Endothelial cell (in vitro differentiated cells): ENCODE results near the gene SLCO3A1. TPM values are rescaled to one million over a fixed set of nuclear protein-coding genes. Genes with fewer than 3 reads are reported as not detected.
A peak's percentile ranks its signal among the peaks of the same experiment; 100 is the strongest.

Experiments
- DNase-seq: peaks from one replicate; pipeline ENCODE4 v3.0.0; 2021; ENCODE audit warnings: low spot score
- H3K27ac Mint-ChIP-seq: one replicate; pipeline ENCODE4 v1.8.0; 2021; ENCODE audit warnings: mixed read lengths, inconsistent platforms; ENCODE audit not compliant: unreplicated experiment
- H3K27me3 Mint-ChIP-seq: one replicate; pipeline ENCODE4 v1.8.0; 2021; ENCODE audit warnings: mild to moderate bottlenecking, moderate library complexity, mixed read lengths, inconsistent platforms; ENCODE audit not compliant: unreplicated experiment
- H3K36me3 Mint-ChIP-seq: one replicate; pipeline ENCODE4 v1.8.0; 2021; ENCODE audit warnings: mild to moderate bottlenecking, low read depth, mixed read lengths, inconsistent platforms; ENCODE audit not compliant: unreplicated experiment
- H3K4me1 Mint-ChIP-seq: one replicate; pipeline ENCODE4 v1.8.0; 2021; ENCODE audit warnings: mild to moderate bottlenecking, mixed read lengths, inconsistent platforms; ENCODE audit not compliant: unreplicated experiment
- H3K4me3 Mint-ChIP-seq: one replicate; pipeline ENCODE4 v1.8.0; 2021; ENCODE audit warnings: mild to moderate bottlenecking, mixed read lengths, inconsistent platforms; ENCODE audit not compliant: unreplicated experiment
- H3K9me3 Mint-ChIP-seq: one replicate; pipeline ENCODE4 v1.8.0; 2021; ENCODE audit warnings: mixed read lengths, inconsistent platforms; ENCODE audit not compliant: unreplicated experiment
- CTCF ChIP-seq: fragments of 200-600 bp; sonication (generic); IDR thresholded peaks from one replicate; pipeline ENCODE4 v1.5.0; 2021; ENCODE audit warnings: antibody characterized with exemption; ENCODE audit not compliant: unreplicated experiment
- total RNA-seq: library from RNA; stranded (reverse); fragmentation: NEBNext Ultra II Directional; extraction: Animal tissue kit (Norgen Biotek cat#: 25700); gene quantifications from one replicate; pipeline ENCODE4 v1.2.1, GENCODE V29; 2021; ENCODE audit not compliant: unreplicated experiment

The SLCO3A1 gene
- total RNA-seq, 1 donor from 2014 or later = 30.9 TPM

DNA sequence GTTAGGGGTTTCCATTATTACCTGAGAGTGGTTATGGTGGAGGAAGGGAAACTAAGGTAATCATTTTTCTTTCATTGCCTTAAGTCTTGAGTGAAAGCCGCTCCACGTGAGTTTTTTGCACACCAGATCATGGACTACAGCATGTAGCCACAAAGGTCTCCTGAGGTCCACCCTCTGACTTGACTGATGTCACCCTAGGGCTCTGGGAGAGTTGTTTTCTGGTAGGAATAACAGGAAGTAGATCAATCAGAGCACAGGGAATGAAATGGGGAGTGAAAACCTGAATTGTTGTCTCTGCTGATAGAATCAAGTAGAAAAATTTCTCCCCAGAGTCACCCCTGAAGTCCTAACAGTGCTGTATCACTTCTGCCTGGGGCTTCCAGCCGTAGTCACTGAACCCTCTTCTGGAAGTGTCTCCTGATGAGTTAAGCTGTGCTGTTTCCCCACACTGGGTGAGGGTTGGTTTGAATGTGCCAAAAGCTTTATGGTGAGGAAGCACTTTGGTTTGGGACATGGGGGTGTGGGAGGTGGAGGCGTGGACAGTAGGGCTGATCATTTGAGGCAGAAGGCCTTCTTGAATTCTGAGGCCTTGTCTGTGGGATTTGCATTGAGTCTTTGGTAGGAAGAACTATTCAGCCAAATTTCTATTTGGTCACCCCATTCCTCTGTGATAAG lies 64.3 kb downstream of the SLCO3A1 start:
- H3K27ac Mint-ChIP-seq = no peak overlapping the region
- no peak overlapping the region for H3K4me3 Mint-ChIP-seq
- no peaks in the 10 kb centered on the region for H3K36me3 Mint-ChIP-seq
- no peaks in the 10 kb centered on the region for H3K27me3 Mint-ChIP-seq
- peaks cover 7% of the 10 kb centered on the region for H3K4me1 Mint-ChIP-seq
- no peaks in the 10 kb centered on the region for H3K9me3 Mint-ChIP-seq
- no peak for DNase-seq
- no peak for TF ChIP-seq CTCF

DNA sequence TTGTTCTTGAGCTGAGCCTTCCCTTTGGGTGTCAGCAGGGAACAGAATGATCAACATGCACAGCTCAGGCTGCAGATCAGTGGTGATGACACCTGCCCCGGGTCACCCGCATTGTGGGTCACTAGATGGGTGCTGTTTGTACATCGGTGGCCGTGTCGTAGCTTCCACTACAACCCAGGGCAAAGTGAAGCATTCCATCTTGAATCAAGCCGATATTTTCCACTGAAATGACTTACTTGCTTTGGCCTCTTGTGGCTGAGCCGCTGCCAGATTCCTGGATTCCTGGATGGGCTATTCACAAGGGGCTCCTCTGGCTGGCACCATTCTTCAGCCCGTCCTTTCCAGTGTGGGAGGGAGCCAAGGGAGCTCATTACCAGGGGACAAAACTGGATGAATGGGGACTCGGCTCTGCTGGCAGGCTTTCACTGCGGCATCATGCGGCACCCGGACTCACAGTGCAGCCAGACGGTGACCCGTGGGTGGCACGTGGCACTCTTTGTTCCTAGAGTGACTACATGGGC lies 65.6 kb downstream of the SLCO3A1 start:
- Mint-ChIP-seq H3K27ac (no peak overlapping the region), H3K9me3 (no peaks in the 10 kb centered on the region), H3K27me3 (no peaks in the 10 kb centered on the region), H3K4me1 (peaks cover 7% of the 10 kb centered on the region), H3K4me3 (no peak overlapping the region), H3K36me3 (no peaks in the 10 kb centered on the region)
- no peak for DNase-seq
- TF ChIP-seq CTCF = no peak

- Mint-ChIP-seq H3K36me3 (no peaks in the 10 kb centered on the region), H3K9me3 (no peaks in the 10 kb centered on the region), H3K27ac (peak overlapping the region; percentile 97), H3K27me3 (no peaks in the 10 kb centered on the region), H3K4me3 (no peak overlapping the region), H3K4me1 (peaks cover 7% of the 10 kb centered on the region)
- no peak for DNase-seq
- no peak for TF ChIP-seq CTCF
Measured at GRCh38 chr15:91921188-91921842, 67.8 kb downstream of the SLCO3A1 start.

DNA sequence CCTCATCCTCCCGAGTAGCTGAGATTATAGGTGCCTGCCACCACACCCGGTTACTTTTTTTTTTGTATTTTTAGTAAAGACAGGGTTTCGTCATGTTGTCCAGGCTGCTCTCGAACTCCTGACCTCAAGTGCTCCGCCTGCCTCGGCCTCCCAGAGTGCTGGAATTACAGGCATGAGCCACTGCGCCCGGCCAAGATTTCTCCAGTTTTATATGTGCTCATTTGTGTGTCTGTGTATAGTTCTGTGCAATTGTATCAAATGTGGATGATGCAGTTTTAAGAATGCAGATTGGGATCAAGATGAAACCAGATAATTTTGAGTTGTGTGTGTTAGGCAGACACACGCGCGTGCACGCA lies 68.3 kb downstream of the SLCO3A1 start:
- H3K4me3 Mint-ChIP-seq = no peak overlapping the region
- peaks cover 7% of the 10 kb centered on the region for H3K4me1 Mint-ChIP-seq
- no peaks in the 10 kb centered on the region for H3K9me3 Mint-ChIP-seq
- H3K36me3 Mint-ChIP-seq = no peaks in the 10 kb centered on the region
- no peak for DNase-seq
- TF ChIP-seq CTCF = no peak
- peak overlapping the region; percentile 45 for H3K27ac Mint-ChIP-seq
- H3K27me3 Mint-ChIP-seq = no peaks in the 10 kb centered on the region
